HG03280 (cell line): ENCODE data around the gene ARHGAP36.

Experiments
- ATAC-seq: cut with Tn5 transposase; IDR thresholded peaks from one replicate; pipeline ENCODE4 v1.9.1; 2021; ENCODE audit warnings: mild to moderate bottlenecking, moderate library complexity; ENCODE audit not compliant: unreplicated experiment

ARHGAP36 gene

DNA sequence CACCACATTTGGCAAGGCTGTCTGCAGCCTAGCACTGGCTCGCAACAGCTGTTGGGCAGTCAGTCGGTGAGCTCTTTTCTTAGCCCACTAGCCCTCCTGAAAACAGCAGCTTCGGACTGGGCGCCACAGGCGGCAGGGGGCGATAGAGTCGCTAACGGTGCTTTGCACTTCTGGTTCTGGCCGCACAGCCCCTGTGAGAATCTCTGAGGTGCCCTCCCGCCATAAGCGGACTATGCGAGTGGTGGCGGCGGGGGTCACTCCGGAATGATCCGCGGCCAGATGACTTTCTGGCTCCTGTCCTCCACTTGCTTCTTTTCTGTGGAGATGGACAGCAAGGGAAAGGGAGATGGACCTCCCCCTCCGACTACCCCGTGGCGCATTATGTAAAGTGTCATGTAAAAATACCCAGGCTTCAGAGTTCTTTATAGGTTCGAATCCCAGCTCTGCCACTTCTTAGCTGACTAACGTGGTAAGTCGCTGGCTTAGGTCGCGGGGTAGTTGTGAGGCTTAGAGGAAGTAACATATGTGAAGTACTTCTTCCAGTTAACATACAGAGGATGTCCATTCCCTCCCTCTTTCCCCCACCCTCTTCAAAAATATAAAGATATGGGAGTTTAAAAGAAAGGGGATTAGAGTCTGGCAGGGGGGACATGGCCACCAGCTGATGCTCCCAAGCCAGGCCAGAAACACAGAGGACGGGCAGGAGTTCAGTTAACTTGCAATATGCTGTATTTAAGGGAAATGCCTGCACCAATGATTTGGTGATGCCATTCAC, 11.0 kb downstream of the ARHGAP36 start:
- no peak for ATAC-seq

DNA sequence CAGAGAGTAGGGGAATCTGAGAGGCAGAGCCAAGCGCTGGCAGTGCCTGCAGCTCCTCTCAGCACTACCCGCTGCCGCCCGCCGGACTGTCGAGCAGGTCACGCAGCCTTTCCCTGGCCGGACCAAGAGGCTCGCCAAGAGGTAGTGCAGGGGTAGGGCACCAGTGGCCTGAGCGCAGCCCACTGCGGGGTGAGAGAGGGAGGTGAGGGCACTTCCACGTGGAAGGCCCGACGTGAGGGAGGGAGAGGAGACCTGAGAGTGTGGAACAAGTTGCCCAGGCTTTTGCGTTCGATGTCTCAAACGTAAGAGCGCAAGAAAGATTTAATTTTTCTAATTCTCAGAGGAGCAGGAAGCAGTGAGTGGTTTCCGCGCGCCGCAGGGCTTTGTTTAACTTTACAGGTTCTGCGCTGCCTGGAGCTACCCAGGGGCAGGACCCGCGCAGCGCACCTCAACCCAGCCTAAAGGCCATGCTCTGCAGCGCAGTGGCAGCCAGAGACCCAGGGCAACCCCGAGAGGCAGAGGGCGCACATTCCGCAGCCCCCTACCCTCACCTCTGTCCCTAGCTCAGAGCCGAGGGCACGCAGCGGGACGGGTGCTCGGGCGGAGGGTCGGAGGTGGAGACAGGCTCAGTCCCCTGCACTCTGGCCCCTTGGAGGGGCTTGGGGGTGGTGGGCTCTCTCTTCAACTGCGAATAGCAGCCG, 14.9 kb downstream of the ARHGAP36 start:
- no peak for ATAC-seq

DNA sequence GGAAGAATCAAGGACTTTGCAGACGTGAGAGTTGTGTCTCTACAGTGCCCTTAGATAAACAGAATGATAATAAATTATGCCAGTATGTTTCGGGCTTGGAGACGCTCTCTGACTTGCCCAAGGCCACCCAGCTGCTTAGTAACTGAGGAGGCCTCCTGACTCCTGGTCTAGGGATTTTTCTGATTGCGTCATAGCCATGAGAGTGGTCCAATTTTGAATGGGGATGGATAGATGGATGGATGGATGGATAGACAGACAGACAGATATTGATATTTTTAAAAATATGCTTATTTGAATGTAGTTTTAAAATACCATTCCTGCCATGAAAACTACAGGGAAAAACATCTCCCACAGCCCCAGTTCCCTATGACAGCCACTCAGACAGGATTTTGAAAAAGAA, 15.5 kb downstream of the ARHGAP36 start:
- no peak for ATAC-seq

DNA sequence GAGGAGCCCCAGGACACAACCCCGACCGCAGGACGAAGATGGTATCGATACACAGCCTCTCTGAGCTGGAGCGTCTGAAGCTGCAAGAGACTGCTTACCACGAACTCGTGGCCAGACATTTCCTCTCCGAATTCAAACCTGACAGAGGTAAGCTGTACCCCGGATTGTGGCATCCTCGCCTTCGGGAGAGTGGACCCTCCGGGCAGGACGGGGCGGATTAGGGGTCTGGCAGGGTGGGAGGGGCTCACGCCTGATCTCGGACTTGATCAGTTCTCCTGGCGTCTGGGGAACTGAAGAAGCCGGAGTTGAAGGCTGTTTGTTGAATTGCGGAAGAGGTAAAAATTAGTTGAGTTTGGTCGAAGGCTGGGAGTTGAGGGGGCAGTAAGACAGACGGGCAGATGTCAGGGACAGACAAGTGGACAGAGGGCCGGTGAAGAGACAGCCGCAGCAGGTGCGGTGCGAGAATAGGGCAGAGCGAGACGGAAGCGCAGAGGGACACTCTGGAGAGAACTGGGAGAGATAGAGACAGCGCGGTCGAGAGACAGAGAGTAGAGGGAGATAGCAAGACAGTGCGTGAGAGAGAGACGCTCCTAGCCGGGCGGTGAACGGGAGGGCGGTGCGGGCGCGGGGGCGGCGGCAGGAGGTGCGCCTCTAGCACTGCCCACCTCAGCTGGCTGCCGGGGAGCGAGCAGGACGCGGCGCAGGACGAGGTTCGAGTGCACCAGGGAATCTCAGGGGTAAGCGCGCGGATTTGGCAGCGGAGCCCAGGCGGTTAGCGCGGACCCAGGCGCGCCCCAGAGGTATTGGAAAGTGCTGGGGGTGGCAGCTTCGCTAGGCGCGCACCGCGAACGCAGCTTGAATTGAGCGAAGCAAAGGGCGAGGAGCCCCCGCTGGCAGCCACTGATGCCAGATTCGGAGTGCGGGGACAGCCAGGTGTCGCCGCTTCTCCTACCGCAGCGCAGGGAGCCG, 23.9 kb downstream of the ARHGAP36 start:
- no peak for ATAC-seq

DNA sequence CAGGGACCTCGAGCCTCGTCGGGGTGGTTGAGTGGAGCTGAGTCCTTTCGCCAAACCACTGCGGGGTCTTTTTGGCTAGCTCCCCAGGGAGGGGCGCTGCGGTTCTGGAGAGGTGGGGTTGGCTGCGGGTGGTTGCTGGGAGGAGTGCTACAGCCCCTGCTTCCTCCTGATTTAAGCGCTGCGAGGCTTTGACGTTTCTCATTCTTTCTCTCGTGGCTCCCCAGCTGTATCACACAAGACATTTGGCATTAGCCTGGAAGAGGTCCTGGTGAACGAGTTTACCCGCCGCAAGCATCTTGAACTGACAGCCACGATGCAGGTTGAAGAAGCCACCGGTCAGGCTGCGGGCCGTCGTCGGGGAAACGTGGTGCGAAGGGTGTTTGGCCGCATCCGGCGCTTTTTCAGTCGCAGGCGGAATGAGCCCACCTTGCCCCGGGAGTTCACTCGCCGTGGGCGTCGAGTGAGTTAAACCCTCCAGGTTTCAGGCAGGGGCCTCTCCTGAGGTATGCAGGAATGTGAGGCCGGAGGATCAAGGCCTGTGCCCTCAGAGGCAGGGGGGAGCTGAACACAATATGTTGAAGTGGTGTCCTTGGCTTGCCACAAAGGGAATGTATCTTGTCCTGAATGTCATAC, 25.5 kb downstream of the ARHGAP36 start:
- no peak for ATAC-seq

DNA sequence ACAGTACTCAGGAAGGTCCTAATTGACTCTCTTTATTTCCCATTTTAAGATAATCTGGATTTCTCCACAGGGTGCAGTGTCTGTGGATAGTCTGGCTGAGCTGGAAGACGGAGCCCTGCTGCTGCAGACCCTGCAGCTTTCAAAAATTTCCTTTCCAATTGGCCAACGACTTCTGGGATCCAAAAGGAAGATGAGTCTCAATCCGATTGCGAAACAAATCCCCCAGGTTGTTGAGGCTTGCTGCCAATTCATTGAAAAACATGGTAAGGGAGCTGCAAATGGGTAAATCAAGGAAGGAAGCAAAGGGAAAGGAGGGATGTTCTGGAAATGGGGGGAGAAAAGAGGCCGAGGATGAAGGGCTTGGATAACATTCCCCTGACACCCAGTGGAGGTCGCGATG, 26.0 kb downstream of the ARHGAP36 start:
- no peak for ATAC-seq

DNA sequence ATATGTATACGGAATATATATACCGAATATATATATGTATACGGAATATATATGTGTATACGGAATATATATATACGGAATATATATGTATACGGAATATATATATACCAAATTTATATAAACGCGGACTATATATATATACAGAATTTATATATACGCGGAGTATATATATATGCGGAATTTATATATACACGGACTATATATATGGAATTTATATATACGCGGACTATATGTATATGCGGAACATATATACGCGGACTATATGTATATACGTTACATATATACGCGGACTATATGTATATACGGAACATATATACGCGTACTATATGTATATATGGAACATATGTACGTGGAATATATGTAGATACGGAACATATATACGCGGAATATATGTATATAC, 78.6 kb downstream of the ARHGAP36 start:
- no peak for ATAC-seq

DNA sequence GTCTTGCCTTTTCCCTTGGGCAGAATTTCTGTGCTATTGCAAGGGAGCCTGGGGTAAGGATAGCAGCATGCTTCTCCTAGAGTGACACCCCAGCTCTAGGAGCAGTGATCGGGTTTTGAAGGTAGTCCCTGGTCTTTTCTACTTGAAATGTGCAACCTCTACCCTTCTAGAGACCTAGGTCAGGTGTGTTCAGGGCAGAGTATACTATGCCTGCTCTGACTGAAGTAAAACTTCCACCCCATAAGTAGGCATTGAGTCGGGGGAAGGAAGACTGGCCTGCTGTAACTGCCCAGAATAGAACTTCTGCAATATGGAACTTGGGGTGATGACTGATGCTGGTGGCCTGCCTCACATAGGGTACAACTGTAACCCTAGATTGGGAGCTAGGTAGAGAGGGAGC, 80.9 kb downstream of the ARHGAP36 start:
- no peak for ATAC-seq
